ENCODE measurements around the gene MSMB.

Gene MSMB

DNA sequence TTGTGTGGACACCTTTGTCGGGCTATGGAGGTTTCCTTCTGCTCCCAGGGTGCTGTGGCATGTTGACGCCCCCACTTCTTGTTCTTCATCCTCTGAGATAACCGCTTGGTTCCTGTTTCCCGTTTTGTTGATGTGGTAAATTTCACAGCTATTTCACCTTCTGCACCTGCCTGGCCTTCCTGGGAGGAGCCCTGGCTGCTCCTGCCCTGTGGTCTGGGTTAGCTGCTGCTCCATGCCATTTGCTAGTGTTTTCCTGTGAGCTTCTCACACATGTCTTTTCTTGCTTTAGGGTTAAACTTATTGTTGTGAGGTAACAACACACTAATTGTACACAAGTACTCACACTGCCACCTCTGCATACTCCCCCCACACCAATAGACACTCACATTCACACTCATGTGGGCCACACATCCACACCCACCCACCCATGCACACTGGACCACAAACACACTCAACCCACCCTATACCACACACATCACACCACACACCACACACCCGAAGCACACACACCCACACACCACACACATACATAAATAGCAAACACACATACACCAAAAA lies 46.5 kb upstream of the MSMB start:
- H2AFZ ChIP-seq (ENCODE audit: low read depth, low read length, severe bottlenecking) = no peak overlapping the region
- no peaks in the 10 kb centered on the region for H3K36me3 ChIP-seq (ENCODE audit: low read length)
- H3K9me2 ChIP-seq (replicated peaks; ENCODE audit: insufficient read depth, low read length) = no peaks in the 10 kb centered on the region
- no peak overlapping the region for H3K4me3 ChIP-seq (ENCODE audit: insufficient read depth, low read length, poor library complexity, severe bottlenecking)
- TF ChIP-seq EZH2phosphoT487 (conservative IDR thresholded peaks at IDR 0.05; ENCODE audit: low read length) = no peak
- TF ChIP-seq, protein P1, sequence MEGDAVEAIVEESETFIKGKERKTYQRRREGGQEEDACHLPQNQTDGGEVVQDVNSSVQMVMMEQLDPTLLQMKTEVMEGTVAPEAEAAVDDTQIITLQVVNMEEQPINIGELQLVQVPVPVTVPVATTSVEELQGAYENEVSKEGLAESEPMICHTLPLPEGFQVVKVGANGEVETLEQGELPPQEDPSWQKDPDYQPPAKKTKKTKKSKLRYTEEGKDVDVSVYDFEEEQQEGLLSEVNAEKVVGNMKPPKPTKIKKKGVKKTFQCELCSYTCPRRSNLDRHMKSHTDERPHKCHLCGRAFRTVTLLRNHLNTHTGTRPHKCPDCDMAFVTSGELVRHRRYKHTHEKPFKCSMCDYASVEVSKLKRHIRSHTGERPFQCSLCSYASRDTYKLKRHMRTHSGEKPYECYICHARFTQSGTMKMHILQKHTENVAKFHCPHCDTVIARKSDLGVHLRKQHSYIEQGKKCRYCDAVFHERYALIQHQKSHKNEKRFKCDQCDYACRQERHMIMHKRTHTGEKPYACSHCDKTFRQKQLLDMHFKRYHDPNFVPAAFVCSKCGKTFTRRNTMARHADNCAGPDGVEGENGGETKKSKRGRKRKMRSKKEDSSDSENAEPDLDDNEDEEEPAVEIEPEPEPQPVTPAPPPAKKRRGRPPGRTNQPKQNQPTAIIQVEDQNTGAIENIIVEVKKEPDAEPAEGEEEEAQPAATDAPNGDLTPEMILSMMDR (IDR thresholded peaks at IDR 0.05; ENCODE audit: insufficient read depth, low read length, poor library complexity, severe bottlenecking) = no peak
- H3K9me3 ChIP-seq (ENCODE audit: insufficient read depth, low read length) = no peaks in the 10 kb centered on the region
- H3K27ac ChIP-seq (ENCODE audit: low read depth, low read length) = no peak overlapping the region
- H3K4me2 ChIP-seq (ENCODE audit: low read depth, low read length, poor library complexity, severe bottlenecking) = no peak overlapping the region
- no peaks in the 10 kb centered on the region for H3F3A ChIP-seq (ENCODE audit: insufficient read depth)
- H3K79me2 ChIP-seq (ENCODE audit: insufficient read depth, low read length) = no peaks in the 10 kb centered on the region
- no peaks in the 10 kb centered on the region for H4K20me1 ChIP-seq (ENCODE audit: low read depth, low read length)
- H3K27me3 ChIP-seq (ENCODE audit: low read length) = no peaks in the 10 kb centered on the region
- H3K9ac ChIP-seq (ENCODE audit: low read length) = no peak overlapping the region

DNA sequence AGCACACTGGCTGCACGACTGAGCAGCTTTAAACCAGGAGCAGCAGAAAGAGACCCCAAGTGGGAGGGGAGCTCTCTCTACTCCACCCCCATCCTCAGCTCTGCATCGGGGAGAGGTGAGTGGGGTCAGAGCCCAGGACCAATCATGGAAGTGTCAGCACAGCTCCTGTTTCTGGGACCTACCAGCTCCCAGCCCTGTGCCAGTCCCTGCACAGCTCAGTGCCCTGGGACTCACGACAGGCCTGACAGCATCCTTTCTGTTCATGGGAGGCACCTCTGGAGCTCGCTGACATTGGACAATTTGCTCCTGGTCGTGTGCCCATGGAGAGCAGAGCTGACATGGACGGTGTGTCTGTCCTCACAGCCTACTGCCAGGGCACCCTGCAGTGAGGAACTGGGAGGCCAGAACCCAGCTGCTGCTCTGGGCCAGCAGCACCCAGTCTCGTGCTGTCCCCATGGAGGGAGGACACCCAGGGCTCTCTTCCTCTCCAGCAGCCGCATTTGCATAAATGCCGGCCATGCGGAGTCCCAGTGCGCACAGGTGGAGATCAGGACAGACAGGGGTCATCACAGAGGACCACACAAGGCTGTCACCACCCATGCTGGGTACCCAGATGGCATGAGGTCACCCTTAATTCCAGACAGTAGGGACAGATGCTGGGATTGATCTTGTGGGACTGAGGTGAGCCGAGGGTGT lies 45.9 kb upstream of the MSMB start:
- Histone ChIP-seq H3K9me3 (ENCODE audit: insufficient read depth, low read length) (no peaks in the 10 kb centered on the region), H3K79me2 (ENCODE audit: insufficient read depth, low read length) (no peaks in the 10 kb centered on the region), H3K9me2 (replicated peaks; ENCODE audit: insufficient read depth, low read length) (no peaks in the 10 kb centered on the region), H3K36me3 (ENCODE audit: low read length) (no peaks in the 10 kb centered on the region), H3F3A (ENCODE audit: insufficient read depth) (no peaks in the 10 kb centered on the region), H3K4me2 (ENCODE audit: low read depth, low read length, poor library complexity, severe bottlenecking) (peak overlapping the region; percentile 0), H3K27me3 (ENCODE audit: low read length) (no peaks in the 10 kb centered on the region), H4K20me1 (ENCODE audit: low read depth, low read length) (no peaks in the 10 kb centered on the region), H2AFZ (ENCODE audit: low read depth, low read length, severe bottlenecking) (no peak overlapping the region), H3K27ac (ENCODE audit: low read depth, low read length) (no peak overlapping the region; the same call in 1 of the 2 replicates), H3K4me3 (ENCODE audit: insufficient read depth, low read length, poor library complexity, severe bottlenecking) (no peak overlapping the region), H3K9ac (ENCODE audit: low read length) (no peak overlapping the region)
- TF ChIP-seq, protein P1 (IDR thresholded peaks at IDR 0.05; ENCODE audit: insufficient read depth, low read length, poor library complexity, severe bottlenecking) = no peak
- TF ChIP-seq EZH2phosphoT487 (conservative IDR thresholded peaks at IDR 0.05; ENCODE audit: low read length) = no peak

DNA sequence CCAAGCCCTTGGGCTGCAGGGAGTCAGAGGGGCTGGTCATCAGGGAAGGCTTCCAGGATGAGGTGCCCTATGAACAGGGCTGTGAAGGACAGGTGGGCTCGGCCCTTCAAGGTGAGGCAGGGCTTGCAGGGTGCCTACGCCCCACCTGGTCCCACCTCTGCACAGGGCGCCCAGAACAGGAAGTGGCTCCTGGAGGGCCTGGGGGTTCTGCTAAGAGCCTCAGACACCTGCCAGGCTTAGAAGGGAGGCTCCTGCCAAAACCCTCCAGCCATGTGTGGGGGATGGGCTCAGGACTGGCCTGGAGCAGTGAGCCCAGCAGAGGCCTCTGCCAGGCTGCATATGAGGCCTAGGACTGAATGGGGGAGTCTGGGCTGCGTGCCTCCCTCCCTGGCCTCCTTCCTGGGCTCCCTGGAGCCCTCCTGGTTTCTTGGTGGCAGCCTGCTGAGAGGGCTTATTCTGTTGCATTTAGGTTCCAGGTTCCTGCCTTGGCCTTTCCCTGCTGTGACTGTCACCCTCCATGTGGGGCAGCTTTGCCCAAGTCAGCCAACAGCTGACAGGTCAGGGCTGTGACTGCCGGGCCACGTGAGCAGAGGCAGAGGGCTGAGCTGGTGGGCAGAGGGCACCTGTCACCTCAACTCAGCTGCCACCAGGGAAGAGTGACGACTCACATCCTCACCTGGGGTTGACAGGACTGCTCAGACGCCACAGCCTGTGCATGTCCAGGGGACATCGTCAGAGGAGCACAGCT lies 45.2 kb upstream of the MSMB start:
- H3K4me2 ChIP-seq (ENCODE audit: low read depth, low read length, poor library complexity, severe bottlenecking) = no peak overlapping the region
- no peak overlapping the region for H3K27ac ChIP-seq (ENCODE audit: low read depth, low read length)
- no peak overlapping the region for H3K4me3 ChIP-seq (ENCODE audit: insufficient read depth, low read length, poor library complexity, severe bottlenecking)

More for the DNA sequence above, 45.2 kb upstream of the MSMB start:
- TF ChIP-seq EZH2phosphoT487 (conservative IDR thresholded peaks at IDR 0.05; ENCODE audit: low read length) = no peak
- TF ChIP-seq, protein P1 (IDR thresholded peaks at IDR 0.05; ENCODE audit: insufficient read depth, low read length, poor library complexity, severe bottlenecking) = no peak
- no peaks in the 10 kb centered on the region for H3K9me3 ChIP-seq (ENCODE audit: insufficient read depth, low read length)
- no peaks in the 10 kb centered on the region for H3F3A ChIP-seq (ENCODE audit: insufficient read depth)
- no peaks in the 10 kb centered on the region for H4K20me1 ChIP-seq (ENCODE audit: low read depth, low read length)
- H3K9ac ChIP-seq (ENCODE audit: low read length) = no peak overlapping the region
- no peak overlapping the region for H2AFZ ChIP-seq (ENCODE audit: low read depth, low read length, severe bottlenecking)
- no peaks in the 10 kb centered on the region for H3K27me3 ChIP-seq (ENCODE audit: low read length)
- no peaks in the 10 kb centered on the region for H3K79me2 ChIP-seq (ENCODE audit: insufficient read depth, low read length)
- no peaks in the 10 kb centered on the region for H3K36me3 ChIP-seq (ENCODE audit: low read length)
- H3K9me2 ChIP-seq (replicated peaks; ENCODE audit: insufficient read depth, low read length) = no peaks in the 10 kb centered on the region

Data from SU-DHL-6 (cell line).